Activated CD4-positive, alpha-beta T cell treated with anti-CD3 and anti-CD28 coated beads, Interleukin-2, amount 50 U/mL, for 24 hours (primary cell): ENCODE results near the gene ANKZF1.
"Not testable (repeated sequence)": the region's sequence is repeated elsewhere in the genome, so short reads cannot be mapped to it uniquely, and the experiment has no call there.

Experiments used
- DNase-seq, 2 donors: peaks; one replicate each; pipeline ENCODE4 v3.0.0-alpha.2; 2020; ENCODE audit warnings: low read depth in 1 of 2, low spot score in 1 of 2

The ANKZF1 gene

GRCh38 chr2:219229305-219230058 lies at the start of gene ANKZF1, which contains the start of gene ATG9A:
TSS of gene ANKZF1 (plus strand) at chr2:219229806. CDS start at chr2:219230258, 452 bp downstream.
TSS of gene ATG9A (minus strand) at chr2:219229636. CDS start at chr2:219228024, 1,612 bp downstream.
- peak; percentile 90 to 99 for DNase-seq

GRCh38 chr2:219180961-219181360 lies 48.6 kb upstream of the ANKZF1 start:
- no peak for DNase-seq

- DNase-seq = no peak
These were observed 48.1 kb upstream of the ANKZF1 start for GRCh38 chr2:219181531-219181930.

GRCh38 chr2:219182331-219183150 lies 47.1 kb upstream of the ANKZF1 start:
- DNase-seq = no peak

- DNase-seq = no peak
These were observed 46.3 kb upstream of the ANKZF1 start for GRCh38 chr2:219183151-219183772.

GRCh38 chr2:219184121-219184520 lies 45.5 kb upstream of the ANKZF1 start:
- DNase-seq = no peak

GRCh38 chr2:219186754-219187456 lies 42.7 kb upstream of the ANKZF1 start:
- no peak for DNase-seq

GRCh38 chr2:219197388-219197787 lies 32.2 kb upstream of the ANKZF1 start:
- DNase-seq = no peak

GRCh38 chr2:219198974-219199373 lies 30.6 kb upstream of the ANKZF1 start:
- no peak for DNase-seq

- no peak for DNase-seq
These were observed 30.0 kb upstream of the ANKZF1 start for GRCh38 chr2:219199470-219200211.

- not testable (repeated sequence) for DNase-seq
These were observed 28.9 kb upstream of the ANKZF1 start for GRCh38 chr2:219200502-219201326.

GRCh38 chr2:219201331-219201730 lies 28.3 kb upstream of the ANKZF1 start:
- DNase-seq = not testable (repeated sequence)

GRCh38 chr2:219204425-219205164 lies 25.0 kb upstream of the ANKZF1 start:
- DNase-seq = no peak

- DNase-seq = no peak
These were observed 24.5 kb upstream of the ANKZF1 start for GRCh38 chr2:219205165-219205538.

GRCh38 chr2:219205981-219206327 lies 23.7 kb upstream of the ANKZF1 start:
- no peak for DNase-seq

GRCh38 chr2:219206328-219207133 lies 23.1 kb upstream of the ANKZF1 start, which contains the start of gene ZFAND2B:
TSS of gene ZFAND2B (plus strand) at chr2:219206782. CDS start at chr2:219206988, 206 bp downstream.
- DNase-seq = peak; percentile 85 to 87

- DNase-seq = no peak
These were observed 22.3 kb upstream of the ANKZF1 start for GRCh38 chr2:219207134-219207883.
